Thoracic aorta (tissue), 2 donors: Measurements from ENCODE around the gene CHST11. TPM values are rescaled to one million over a fixed set of nuclear protein-coding genes. Genes with fewer than 3 reads are reported as not detected.

ENCODE experiments used
- ATAC-seq: fragments of 150-250 bp; one replicate; pipeline ENCODE4 v1.8.0; 2017; ENCODE audit warnings: low read depth; ENCODE audit not compliant: insufficient number of reproducible peaks, low FRiP score
- DNase-seq: peaks from one replicate; pipeline ENCODE4 v3.0.0-alpha.2; 2020; ENCODE audit warnings: low spot score
- H3K27ac ChIP-seq, 2 donors: fragments of 200-600 bp; sonication (generic); 1 replicate in 1 of 2; 2 replicates in 1 of 2; pipeline ENCODE4 v1.5.1; 2016; ENCODE audit warnings: mild to moderate bottlenecking in 2 of 2, moderate library complexity in 2 of 2
- H3K27me3 ChIP-seq: fragments of 200-600 bp; sonication (generic); replicated peaks from 2 replicates; pipeline ENCODE4 v1.6.0; 2016; ENCODE audit warnings: mild to moderate bottlenecking; ENCODE audit not compliant: insufficient read depth
- H3K36me3 ChIP-seq: fragments of 200-600 bp; sonication (generic); one replicate; pipeline ENCODE4 v1.5.1; 2016
- H3K4me1 ChIP-seq, 2 donors: fragments of 200-600 bp; sonication (generic); 1 replicate in 1 of 2; 2 replicates in 1 of 2; pipeline versions ENCODE4 v1.5.1 to v1.6.0; 2016; ENCODE audit warnings: low read depth in 2 of 2, mild to moderate bottlenecking in 1 of 2; ENCODE audit not compliant: control insufficient read depth in 1 of 2
- H3K4me3 ChIP-seq: fragments of 200-600 bp; sonication (generic); 2 replicates; pipeline ENCODE4 v1.5.1; 2016; ENCODE audit warnings: mild to moderate bottlenecking
- H3K9me3 ChIP-seq: fragments of 200-600 bp; sonication (generic); 2 replicates; pipeline ENCODE4 v1.5.1; 2016
- CTCF ChIP-seq: fragments of 200-600 bp; sonication (generic); IDR thresholded peaks from one replicate; pipeline ENCODE4 v1.5.1; 2019; ENCODE audit warnings: antibody characterized with exemption
- total RNA-seq, 2 donors: library from RNA; depleted of rRNA; stranded (reverse); fragments of >200 nt; gene quantifications; one replicate each; pipeline versions ENCODE4 v1.1.0 to v1.2.3, GENCODE V29; 2016

CHST11 gene
- total RNA-seq, 2 donors from 2014 or later: 41.9 to 79.3 TPM

DNA sequence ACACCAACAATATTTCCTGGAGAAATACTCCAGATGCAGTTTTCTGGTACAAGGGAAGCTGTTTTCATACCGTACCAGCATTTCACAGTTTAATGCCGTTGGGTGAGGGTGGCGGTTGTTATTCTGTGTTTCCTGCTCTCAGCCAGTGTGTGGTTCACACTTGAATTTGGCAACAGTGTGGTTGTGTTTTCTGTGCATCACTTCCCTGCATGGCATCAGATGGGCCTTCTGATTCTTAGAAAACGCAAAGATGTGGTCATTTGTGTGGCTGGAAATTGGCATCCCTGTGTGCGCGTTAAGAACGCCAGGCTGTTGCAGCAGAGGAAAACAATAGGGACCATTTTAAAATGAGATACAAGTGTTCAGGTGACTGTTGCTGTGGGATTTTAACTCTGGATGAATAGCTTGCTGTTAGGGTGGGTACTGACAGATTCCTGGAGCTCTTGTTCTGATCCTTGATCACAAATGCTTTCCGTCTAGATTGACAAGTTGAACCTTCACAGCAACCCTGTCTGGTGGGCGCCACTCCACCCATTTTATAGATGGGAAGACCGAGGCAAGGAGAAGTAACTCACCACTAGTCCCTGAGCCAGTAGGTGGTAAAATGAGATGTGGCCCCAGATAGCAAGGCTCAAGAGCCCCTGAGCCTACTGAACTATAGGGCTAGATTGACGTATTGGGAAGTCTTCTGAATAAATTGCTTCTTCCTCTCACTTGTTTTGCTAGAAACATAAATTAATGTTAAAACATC, 231.2 kb downstream of the CHST11 start:
- Histone ChIP-seq H3K9me3 (no peaks in the 10 kb centered on the region), H3K36me3 (no peaks in the 10 kb centered on the region), H3K4me3 (no peak overlapping the region), H3K27me3 (no peaks in the 10 kb centered on the region), H3K27ac (no peak overlapping the region), H3K4me1 (peaks cover 28 to 59% of the 10 kb centered on the region in 2 donors)
- DNase-seq (no peak), ATAC-seq (no peak)
- TF ChIP-seq CTCF: no peak

- no peak overlapping the region for H3K4me3 ChIP-seq
- no peak for ATAC-seq
- H3K27ac ChIP-seq: no peak overlapping the region
- no peaks in the 10 kb centered on the region for H3K9me3 ChIP-seq
- H3K36me3 ChIP-seq: no peaks in the 10 kb centered on the region
- DNase-seq: no peak
- no peaks in the 10 kb centered on the region for H3K27me3 ChIP-seq
- TF ChIP-seq CTCF: no peak
- H3K4me1 ChIP-seq: peaks cover 33 to 53% of the 10 kb centered on the region in 2 donors
Measured at GRCh38 chr12:104689635-104690034, 232.9 kb downstream of the CHST11 start.

DNA sequence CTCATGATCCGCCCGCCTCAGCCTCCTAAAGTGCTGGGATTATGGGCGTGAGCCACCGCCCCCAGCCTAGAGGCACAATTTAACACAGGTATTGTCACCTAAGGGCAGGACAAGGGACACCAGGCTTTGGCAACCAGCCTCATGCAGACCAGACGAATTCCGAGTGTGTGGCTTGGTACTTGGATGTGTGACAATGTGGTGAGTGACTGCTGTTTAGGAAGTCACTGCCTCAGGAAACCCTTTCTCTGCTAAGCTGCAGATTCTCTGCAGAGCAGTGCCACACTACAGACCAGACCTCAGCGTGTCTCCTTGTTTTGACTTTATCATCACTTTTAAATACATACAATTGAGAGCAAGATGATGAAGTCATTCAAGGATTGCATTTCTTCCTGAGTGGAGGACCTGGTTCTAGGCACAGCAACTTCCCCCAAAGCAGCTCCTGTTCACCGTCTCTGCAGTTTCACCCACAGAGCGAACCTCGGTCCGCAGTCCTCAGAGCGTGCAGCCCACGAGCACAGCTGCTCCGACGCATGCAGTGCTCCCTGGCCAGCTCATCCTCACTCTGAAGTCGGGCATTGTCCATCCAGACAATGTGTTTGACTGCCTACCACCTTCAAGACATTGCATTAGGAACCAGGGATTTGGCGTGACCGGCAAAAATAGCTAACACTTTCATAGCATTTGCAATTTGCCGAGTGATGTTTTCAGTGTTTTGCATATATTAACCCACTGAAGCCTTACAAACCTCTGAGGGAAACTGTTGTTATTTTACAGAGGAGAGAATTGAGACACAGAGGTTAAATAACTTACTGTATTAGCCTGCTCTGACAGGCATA, 235.2 kb downstream of the CHST11 start:
- no peak overlapping the region for H3K4me3 ChIP-seq
- TF ChIP-seq CTCF: no peak
- H3K27ac ChIP-seq: no peak overlapping the region
- no peak for ATAC-seq
- H3K4me1 ChIP-seq: peaks cover 28 to 45% of the 10 kb centered on the region in 2 donors
- H3K27me3 ChIP-seq: no peaks in the 10 kb centered on the region
- no peaks in the 10 kb centered on the region for H3K36me3 ChIP-seq
- no peak for DNase-seq
- no peaks in the 10 kb centered on the region for H3K9me3 ChIP-seq

GRCh38 chr12:104692557-104693218, 235.9 kb downstream of the CHST11 start:
- no peaks in the 10 kb centered on the region for H3K9me3 ChIP-seq
- H3K4me1 ChIP-seq: peaks cover 27 to 41% of the 10 kb centered on the region in 2 donors
- H3K27me3 ChIP-seq: no peaks in the 10 kb centered on the region
- TF ChIP-seq CTCF: no peak
- no peak overlapping the region for H3K27ac ChIP-seq
- no peaks in the 10 kb centered on the region for H3K36me3 ChIP-seq
- no peak for ATAC-seq
- H3K4me3 ChIP-seq: no peak overlapping the region
- no peak for DNase-seq

- no peak overlapping the region for H3K27ac ChIP-seq
- no peak for ATAC-seq
- peaks cover 27 to 42% of the 10 kb centered on the region in 2 donors for H3K4me1 ChIP-seq
- no peak for TF ChIP-seq CTCF
- H3K9me3 ChIP-seq: no peaks in the 10 kb centered on the region
- H3K36me3 ChIP-seq: no peaks in the 10 kb centered on the region
- H3K27me3 ChIP-seq: no peaks in the 10 kb centered on the region
- no peak for DNase-seq
- H3K4me3 ChIP-seq: no peak overlapping the region
Measured at GRCh38 chr12:104693493-104693892, 236.7 kb downstream of the CHST11 start.
